GM12891 (cell line): Measurements from ENCODE around the gene VAMP3.

Experiments used
- DNase-seq: peaks from one replicate; pipeline ENCODE4 v3.0.0; 2011; ENCODE audit warnings: low spot score; ENCODE audit not compliant: insufficient read length
- FAIRE-seq: peaks from 2 replicates; lab custom pipeline; 2011; peaks lifted over from hg19 to GRCh38; lab: Jason Lieb, UNC
- PAX5 ChIP-seq: IDR thresholded peaks from 2 replicates; pipeline ENCODE4 v1.6.1; 2011; ENCODE audit warnings: low read length, moderate library complexity, mild to moderate bottlenecking; ENCODE audit not compliant: insufficient read depth, severe bottlenecking
- POLR2A ChIP-seq: IDR thresholded peaks from 2 replicates; pipeline ENCODE4 v1.6.1; 2011; ENCODE audit warnings: low read depth, low read length, control low read depth
- POLR2AphosphoS5 ChIP-seq: IDR thresholded peaks from 2 replicates; pipeline ENCODE4 v1.6.1; 2011; ENCODE audit warnings: low read depth, low read length, control low read depth
- POU2F2 ChIP-seq: IDR thresholded peaks from 2 replicates; pipeline ENCODE4 v1.6.1; 2011; ENCODE audit warnings: low read depth, mild to moderate bottlenecking, control low read depth, low read length, moderate library complexity
- SPI1 ChIP-seq: IDR thresholded peaks from 2 replicates; pipeline ENCODE4 v1.6.1; 2011; ENCODE audit warnings: low read depth, low read length, control low read depth
- TAF1 ChIP-seq: IDR thresholded peaks from 2 replicates; pipeline ENCODE4 v1.6.1; 2011; ENCODE audit warnings: low read depth, low read length, control low read depth

Gene VAMP3

DNA sequence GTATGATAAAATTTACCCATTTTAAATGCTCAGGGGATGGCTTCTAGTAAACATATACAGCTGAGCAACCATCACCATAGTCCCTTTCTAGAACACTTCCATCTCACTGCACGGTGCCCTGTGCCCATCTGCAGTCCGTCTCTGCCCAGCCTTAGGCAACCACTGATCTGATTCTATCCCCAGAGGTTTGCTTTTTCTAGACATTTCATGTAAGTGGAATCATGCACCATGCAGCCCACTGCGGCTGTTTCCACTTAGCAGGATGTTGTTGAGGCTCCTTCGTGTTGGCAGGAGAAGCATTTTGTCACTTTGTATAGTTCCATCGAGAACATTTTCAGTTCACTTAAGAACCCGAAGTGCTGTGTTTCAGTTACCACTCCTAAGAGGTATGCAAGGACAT lies 27.8 kb upstream of the VAMP3 start:
- no peak for DNase-seq
- no peak for TF ChIP-seq POLR2AphosphoS5
- TF ChIP-seq PAX5, result no peak
- no peak for TF ChIP-seq TAF1
- no peak for TF ChIP-seq SPI1
- TF ChIP-seq POLR2A, result no peak
- no peak for TF ChIP-seq POU2F2
- FAIRE-seq, result no peak

GRCh38 chr1:7744882-7745281 lies 26.2 kb upstream of the VAMP3 start:
- TF ChIP-seq POU2F2 (no peak), SPI1 (no peak), PAX5 (no peak), POLR2AphosphoS5 (no peak), TAF1 (no peak), POLR2A (no peak)
- no peak for DNase-seq
- FAIRE-seq, result no peak

GRCh38 chr1:7745783-7746182 lies 25.3 kb upstream of the VAMP3 start:
- DNase-seq, result no peak
- TF ChIP-seq TAF1 (no peak), PAX5 (no peak), POLR2AphosphoS5 (no peak), SPI1 (no peak), POLR2A (no peak), POU2F2 (no peak)
- FAIRE-seq, result no peak

GRCh38 chr1:7747605-7748004 lies 23.5 kb upstream of the VAMP3 start:
- no peak for FAIRE-seq
- TF ChIP-seq TAF1, result no peak
- TF ChIP-seq POU2F2, result no peak
- TF ChIP-seq PAX5, result no peak
- TF ChIP-seq POLR2A, result no peak
- no peak for TF ChIP-seq SPI1
- TF ChIP-seq POLR2AphosphoS5, result no peak
- no peak for DNase-seq

DNA sequence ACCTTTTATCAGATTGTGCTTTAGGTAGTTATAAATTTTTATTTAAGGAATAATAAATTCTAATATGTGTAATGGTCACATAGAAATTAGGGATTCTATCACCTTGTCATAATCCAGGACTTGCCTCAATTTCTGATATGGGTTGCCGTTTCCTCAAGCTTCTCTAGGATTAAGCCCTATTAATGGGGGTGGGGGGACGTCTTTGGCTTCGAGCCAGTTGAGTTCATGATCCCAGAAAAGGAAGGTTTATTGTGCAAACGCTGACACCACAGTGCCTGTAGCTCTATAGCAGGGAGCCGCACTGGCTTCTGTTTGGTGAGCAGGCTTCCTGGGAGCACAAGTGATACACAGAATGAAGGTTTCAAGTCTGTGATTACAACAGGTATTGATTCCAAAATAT lies 22.0 kb upstream of the VAMP3 start:
- no peak for DNase-seq
- no peak for TF ChIP-seq POU2F2
- TF ChIP-seq TAF1, result no peak
- no peak for TF ChIP-seq POLR2A
- TF ChIP-seq PAX5, result no peak
- TF ChIP-seq POLR2AphosphoS5, result no peak
- TF ChIP-seq SPI1, result no peak
- FAIRE-seq, result no peak

- TF ChIP-seq SPI1 (no peak), TAF1 (no peak), POLR2AphosphoS5 (no peak), POU2F2 (no peak), PAX5 (no peak), POLR2A (no peak)
- FAIRE-seq (no peak), DNase-seq (no peak)
Measured at GRCh38 chr1:7751174-7751573, 19.9 kb upstream of the VAMP3 start.

DNA sequence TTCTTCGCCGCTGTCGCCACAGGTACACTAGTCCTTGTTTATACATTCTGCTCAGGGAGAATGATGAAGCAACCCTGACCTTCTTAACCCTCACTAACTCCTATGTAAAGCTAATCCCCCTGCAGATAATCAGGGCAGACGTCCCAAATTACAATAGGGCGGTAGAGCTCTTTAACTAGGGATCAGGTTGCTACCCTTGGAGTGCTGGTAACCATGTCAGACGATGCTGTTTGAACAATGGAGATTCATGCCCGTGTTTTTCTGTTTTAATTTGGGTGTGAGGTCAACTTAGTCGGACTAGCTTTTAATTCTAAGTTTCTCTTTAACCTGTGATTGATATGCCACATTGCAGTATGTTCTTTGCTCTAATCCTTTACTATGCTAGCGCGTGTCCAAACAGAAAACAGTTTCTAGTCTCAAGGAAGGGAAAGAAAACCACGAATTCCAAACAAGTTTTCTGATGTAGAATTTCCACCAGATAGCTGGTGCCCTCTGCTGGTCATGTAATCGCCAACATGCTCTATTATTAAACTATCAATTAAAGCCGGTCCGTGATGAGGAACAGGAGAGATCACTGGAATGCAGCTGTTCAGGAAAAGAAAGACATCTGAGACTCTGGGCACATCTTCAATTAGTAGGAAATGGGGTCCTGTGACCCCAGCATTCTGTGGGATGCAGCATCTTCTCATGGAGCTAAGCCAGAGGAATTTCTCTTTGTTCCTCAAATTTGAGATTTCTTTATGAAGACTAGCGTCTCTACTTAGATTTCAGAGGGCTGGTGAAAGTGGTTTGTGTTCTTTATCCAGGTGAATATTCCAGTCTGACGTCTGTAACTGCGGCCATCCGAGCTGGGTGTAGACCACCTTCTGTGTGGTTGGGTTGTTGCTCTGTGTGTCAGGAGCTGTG lies 18.3 kb upstream of the VAMP3 start:
- peak; percentile 82 for FAIRE-seq
- TF ChIP-seq TAF1 (no peak), POLR2AphosphoS5 (no peak), PAX5 (no peak), SPI1 (no peak), POU2F2 (no peak)
- no peak for DNase-seq

DNA sequence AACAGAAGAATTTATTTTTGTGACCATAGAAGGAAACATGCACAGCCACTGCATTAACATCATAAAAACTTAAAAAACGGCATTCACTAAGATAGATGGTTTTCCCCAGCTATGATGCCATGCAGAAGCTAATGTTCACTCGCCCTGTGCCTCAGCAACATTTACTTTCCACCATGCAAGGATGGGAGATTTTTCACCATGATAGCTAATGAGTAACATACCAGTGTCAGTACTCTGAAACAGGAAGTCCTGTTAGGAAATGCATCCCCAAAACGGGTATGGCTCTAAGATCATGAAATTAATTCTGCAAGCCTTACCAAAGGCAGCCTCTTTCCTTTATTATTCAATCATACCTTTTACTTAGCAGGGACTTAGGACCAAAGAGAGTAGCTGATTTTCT lies 17.5 kb upstream of the VAMP3 start:
- DNase-seq, result no peak
- TF ChIP-seq SPI1 (no peak), TAF1 (no peak), POU2F2 (no peak), POLR2AphosphoS5 (no peak), PAX5 (no peak), POLR2A (no peak)
- no peak for FAIRE-seq

DNA sequence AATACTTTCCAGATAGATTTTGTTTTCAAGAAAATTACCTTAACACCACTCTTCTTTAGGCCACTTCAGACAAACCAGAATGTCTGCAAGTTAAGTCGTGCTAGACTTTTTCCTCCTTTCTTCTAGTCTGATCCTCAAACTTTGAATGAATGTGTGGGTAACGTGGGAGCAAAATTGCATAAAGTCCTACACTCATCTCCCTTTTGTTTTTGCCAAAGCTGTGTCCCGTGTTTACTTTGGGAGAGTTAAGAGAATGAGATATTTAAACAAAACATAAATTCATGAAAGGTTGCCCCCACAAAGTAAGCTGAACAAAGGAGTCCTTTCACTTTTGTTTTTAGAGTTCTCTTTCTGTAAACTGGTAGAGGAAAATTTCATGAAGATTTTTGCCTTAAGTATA lies 16.9 kb upstream of the VAMP3 start:
- FAIRE-seq, result peak; percentile 26
- DNase-seq, result no peak
- TF ChIP-seq POU2F2, result no peak
- TF ChIP-seq TAF1, result no peak
- TF ChIP-seq POLR2AphosphoS5, result no peak
- TF ChIP-seq PAX5, result no peak

- TF ChIP-seq SPI1 (no peak), POLR2AphosphoS5 (no peak), POLR2A (no peak), POU2F2 (no peak), PAX5 (no peak), TAF1 (no peak)
- DNase-seq, result no peak
- FAIRE-seq, result no peak
Measured at GRCh38 chr1:7755448-7755847, 15.6 kb upstream of the VAMP3 start.
